Chondrocyte (in vitro differentiated cells): ENCODE data around the gene GSTK1. TPM values are rescaled to one million over a fixed set of nuclear protein-coding genes. Genes with fewer than 3 reads are reported as not detected.
"Not testable (repeated sequence)": the region's sequence is repeated elsewhere in the genome, so short reads cannot be mapped to it uniquely, and the experiment has no call there.

Experiments used
- DNase-seq: peaks from one replicate; pipeline ENCODE4 v3.0.0; 2021; ENCODE audit warnings: mixed read lengths, low spot score
- H3K27ac Mint-ChIP-seq: one replicate; pipeline ENCODE4 v1.8.0; 2021; ENCODE audit warnings: mild to moderate bottlenecking, moderate library complexity, mixed read lengths; ENCODE audit not compliant: unreplicated experiment
- H3K27me3 Mint-ChIP-seq: 2 replicates; pipeline ENCODE4 v1.8.0; 2021; ENCODE audit warnings: low read depth, mixed read lengths
- H3K36me3 Mint-ChIP-seq: 2 replicates; pipeline ENCODE4 v1.8.0; 2021; ENCODE audit warnings: low read depth, mixed read lengths
- H3K4me1 Mint-ChIP-seq: 2 replicates; pipeline ENCODE4 v1.8.0; 2021; ENCODE audit warnings: low read depth, mild to moderate bottlenecking, mixed read lengths
- H3K4me3 Mint-ChIP-seq: one replicate; pipeline ENCODE4 v1.8.0; 2021; ENCODE audit warnings: mild to moderate bottlenecking, moderate library complexity, mixed read lengths; ENCODE audit not compliant: unreplicated experiment
- H3K9me3 Mint-ChIP-seq: 2 replicates; pipeline ENCODE4 v1.8.0; 2021; ENCODE audit warnings: low read depth, mixed read lengths
- CTCF ChIP-seq: fragments of 200-600 bp; sonication (generic); IDR thresholded peaks from 2 replicates; pipeline ENCODE4 v1.5.0; 2021; ENCODE audit warnings: antibody characterized with exemption, mild to moderate bottlenecking, moderate library complexity
- long read RNA-seq: library from polyadenylated mRNA; stranded (forward); transcript quantifications from one replicate; pipeline ENCODE4 v2.0.0, GENCODE V29; 2021
- total RNA-seq: library from RNA; stranded (reverse); gene quantifications from 3 replicates; pipeline ENCODE4 v1.2.1, GENCODE V29; 2021

The GSTK1 gene
- 70.1 to 79.6 TPM (median 79.4 TPM) in 3 replicates for total RNA-seq
- long read RNA-seq, transcript GSTK1-201 (8 exons, 1,044 nt): major isoform, 52 of 69 reads
- long read RNA-seq, transcript GSTK1-207 (7 exons, 1,185 nt): minor isoform, 9 of 69 reads
- long read RNA-seq, partial matches to known transcripts: 5 of 69 reads
- long read RNA-seq, other reads (novel, unspliced or antisense): 2 of 69 reads

- Mint-ChIP-seq H3K4me3 (peak within 1 kb of the TSS; percentile 93), H3K27ac (peak within 1 kb of the TSS; percentile 77), H3K36me3 (peaks cover 13% of the 10 kb centered on the region), H3K27me3 (no peaks in the 10 kb centered on the region), H3K9me3 (no peaks in the 10 kb centered on the region), H3K4me1 (peaks cover 22% of the 10 kb centered on the region)
- peak; percentile 93 for DNase-seq
- TF ChIP-seq CTCF: no peak
Observed at GRCh38 chr7:143263266-143264195, at the start of gene GSTK1. Gene GSTK1 (plus strand): TSS chr7:143263441. CDS start chr7:143263514, 73 bp downstream.

- not testable (repeated sequence) for H3K4me1 Mint-ChIP-seq, H3K4me3 Mint-ChIP-seq, H3K27me3 Mint-ChIP-seq, H3K9me3 Mint-ChIP-seq, H3K27ac Mint-ChIP-seq, H3K36me3 Mint-ChIP-seq, DNase-seq
Observed at GRCh38 chr7:143213478-143213877, 49.8 kb upstream of the GSTK1 start.

- Mint-ChIP-seq H3K27me3 (peaks cover 3% of the 10 kb centered on the region), H3K9me3 (peaks cover 5% of the 10 kb centered on the region), H3K4me3 (no peak overlapping the region), H3K36me3 (no peaks in the 10 kb centered on the region), H3K27ac (no peak overlapping the region), H3K4me1 (peaks cover 9% of the 10 kb centered on the region)
- no peak for DNase-seq
- TF ChIP-seq CTCF: peak; percentile 100
Observed at GRCh38 chr7:143214789-143215679, 48.2 kb upstream of the GSTK1 start.

- H3K36me3 Mint-ChIP-seq: no peaks in the 10 kb centered on the region
- no peak overlapping the region for H3K4me3 Mint-ChIP-seq
- peaks cover 3% of the 10 kb centered on the region for H3K27me3 Mint-ChIP-seq
- H3K4me1 Mint-ChIP-seq: peaks cover 9% of the 10 kb centered on the region
- DNase-seq: no peak
- no peak for TF ChIP-seq CTCF
- peaks cover 5% of the 10 kb centered on the region for H3K9me3 Mint-ChIP-seq
- H3K27ac Mint-ChIP-seq: no peak overlapping the region
Observed at GRCh38 chr7:143216151-143216550, 47.1 kb upstream of the GSTK1 start.

GRCh38 chr7:143216686-143217085 is 46.6 kb upstream of the GSTK1 start:
- TF ChIP-seq CTCF: no peak
- Mint-ChIP-seq H3K9me3 (peaks cover 3% of the 10 kb centered on the region), H3K4me3 (no peak overlapping the region), H3K27ac (no peak overlapping the region), H3K4me1 (peaks cover 9% of the 10 kb centered on the region), H3K36me3 (no peaks in the 10 kb centered on the region), H3K27me3 (peaks cover 3% of the 10 kb centered on the region)
- no peak for DNase-seq
